HUES6 (cell line): ENCODE results near the gene TVP23C.

Experiments used
- H3K27ac ChIP-seq: 2 replicates; pipeline ENCODE4 v1.7.0; 2013; ENCODE audit warnings: low read depth, mild to moderate bottlenecking, low read length, inconsistent platforms
- H3K27me3 ChIP-seq: 2 replicates; pipeline ENCODE4 v1.6.1; 2013; ENCODE audit warnings: low read length; ENCODE audit not compliant: control insufficient read depth, insufficient read depth
- H3K36me3 ChIP-seq: 2 replicates; pipeline ENCODE4 v1.6.1; 2013; ENCODE audit warnings: low read length; ENCODE audit not compliant: control insufficient read depth, insufficient read depth
- H3K4me1 ChIP-seq: 2 replicates; pipeline ENCODE4 v1.6.1; 2013; ENCODE audit warnings: low read length; ENCODE audit not compliant: control insufficient read depth, insufficient read depth
- H3K4me3 ChIP-seq: 2 replicates; pipeline ENCODE4 v1.5.1; 2013; ENCODE audit warnings: low read depth, low read length
- H3K9ac ChIP-seq: one replicate; pipeline ENCODE4 v1.6.1; 2013; ENCODE audit warnings: mild to moderate bottlenecking, low read length
- H3K9me3 ChIP-seq: 2 replicates; pipeline ENCODE4 v1.6.1; 2013; ENCODE audit warnings: low read depth, low read length; ENCODE audit not compliant: control insufficient read depth, insufficient read depth

Gene TVP23C

GRCh38 chr17:15457723-15458094 lies 105.6 kb downstream of the TVP23C start:
- no peak overlapping the region for H3K9ac ChIP-seq
- no peaks in the 10 kb centered on the region; the same call in 1 of the 2 replicates for H3K4me1 ChIP-seq
- no peaks in the 10 kb centered on the region for H3K9me3 ChIP-seq
- H3K27ac ChIP-seq: no peak overlapping the region
- H3K4me3 ChIP-seq: no peak overlapping the region
- peaks cover 14% of the 10 kb centered on the region for H3K36me3 ChIP-seq
- no peaks in the 10 kb centered on the region for H3K27me3 ChIP-seq

GRCh38 chr17:15456972-15457722 lies 106.1 kb downstream of the TVP23C start:
- no peak overlapping the region for H3K9ac ChIP-seq
- H3K36me3 ChIP-seq: peaks cover 20% of the 10 kb centered on the region
- no peaks in the 10 kb centered on the region; the same call in 1 of the 2 replicates for H3K4me1 ChIP-seq
- no peaks in the 10 kb centered on the region for H3K9me3 ChIP-seq
- no peak overlapping the region for H3K4me3 ChIP-seq
- H3K27ac ChIP-seq: no peak overlapping the region
- no peaks in the 10 kb centered on the region for H3K27me3 ChIP-seq

- no peak overlapping the region for H3K9ac ChIP-seq
- H3K27me3 ChIP-seq: no peaks in the 10 kb centered on the region
- H3K36me3 ChIP-seq: peaks cover 21% of the 10 kb centered on the region
- no peaks in the 10 kb centered on the region; the same call in 1 of the 2 replicates for H3K4me1 ChIP-seq
- no peak overlapping the region for H3K27ac ChIP-seq
- no peaks in the 10 kb centered on the region for H3K9me3 ChIP-seq
- H3K4me3 ChIP-seq: no peak overlapping the region
Observed at GRCh38 chr17:15456496-15456895, 106.8 kb downstream of the TVP23C start.

- Histone ChIP-seq H3K27ac (no peak overlapping the region), H3K9ac (no peak overlapping the region), H3K4me3 (no peak overlapping the region), H3K9me3 (no peaks in the 10 kb centered on the region), H3K36me3 (peaks cover 21% of the 10 kb centered on the region), H3K27me3 (no peaks in the 10 kb centered on the region), H3K4me1 (no peaks in the 10 kb centered on the region; the same call in 1 of the 2 replicates)
Observed at GRCh38 chr17:15454346-15454745, 108.9 kb downstream of the TVP23C start.

- Histone ChIP-seq H3K4me1 (no peaks in the 10 kb centered on the region; the same call in 1 of the 2 replicates), H3K4me3 (no peak overlapping the region), H3K9ac (no peak overlapping the region), H3K27me3 (no peaks in the 10 kb centered on the region), H3K9me3 (no peaks in the 10 kb centered on the region), H3K27ac (no peak overlapping the region), H3K36me3 (peaks cover 21% of the 10 kb centered on the region)
Observed at GRCh38 chr17:15453782-15454181, 109.5 kb downstream of the TVP23C start.

GRCh38 chr17:15453246-15453645 lies 110.0 kb downstream of the TVP23C start:
- no peak overlapping the region for H3K4me3 ChIP-seq
- H3K27me3 ChIP-seq: no peaks in the 10 kb centered on the region
- H3K27ac ChIP-seq: no peak overlapping the region
- H3K9ac ChIP-seq: no peak overlapping the region
- H3K4me1 ChIP-seq: no peaks in the 10 kb centered on the region; the same call in 1 of the 2 replicates
- H3K36me3 ChIP-seq: peaks cover 21% of the 10 kb centered on the region
- no peaks in the 10 kb centered on the region for H3K9me3 ChIP-seq

- Histone ChIP-seq H3K4me3 (no peak overlapping the region), H3K27ac (no peak overlapping the region), H3K4me1 (no peaks in the 10 kb centered on the region; the same call in 1 of the 2 replicates), H3K36me3 (peaks cover 21% of the 10 kb centered on the region), H3K9ac (no peak overlapping the region), H3K27me3 (no peaks in the 10 kb centered on the region), H3K9me3 (no peaks in the 10 kb centered on the region)
Observed at GRCh38 chr17:15452746-15453145, 110.5 kb downstream of the TVP23C start.
